GM18873 (cell line): ENCODE results near the gene IGSF9B.

Experiments used
- ATAC-seq: cut with Tn5 transposase; IDR thresholded peaks from one replicate; pipeline ENCODE4 v1.9.1; 2021; ENCODE audit warnings: mild to moderate bottlenecking, moderate library complexity, moderate number of reproducible peaks; ENCODE audit not compliant: unreplicated experiment, low FRiP score

Gene IGSF9B

GRCh38 chr11:133886029-133886428, 70.7 kb downstream of the IGSF9B start:
- no peak for ATAC-seq

GRCh38 chr11:133872160-133872559, 84.6 kb downstream of the IGSF9B start:
- ATAC-seq: no peak

GRCh38 chr11:133867456-133867855, 89.3 kb downstream of the IGSF9B start:
- ATAC-seq: no peak

GRCh38 chr11:133865466-133865865, 91.3 kb downstream of the IGSF9B start:
- no peak for ATAC-seq

DNA sequence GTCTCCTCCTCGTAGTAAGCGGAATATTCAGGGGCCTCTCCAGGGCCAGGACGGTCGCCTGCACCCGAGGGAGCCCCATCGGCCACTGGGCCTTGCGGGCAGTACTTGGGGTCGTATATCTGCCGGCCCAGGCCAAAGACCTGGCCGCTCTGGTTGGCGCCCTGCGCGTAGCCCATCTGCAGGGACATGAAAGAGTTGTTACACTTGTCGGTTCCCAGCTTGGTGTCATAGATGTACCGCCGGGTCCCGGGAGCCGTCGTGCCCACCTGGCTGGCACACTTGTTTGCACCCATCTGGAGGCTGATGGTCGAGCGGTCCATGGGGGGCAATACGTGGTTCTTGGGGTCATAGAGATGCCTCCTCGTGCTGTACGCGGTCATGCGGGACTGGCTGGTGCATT, 92.0 kb downstream of the IGSF9B start:
- ATAC-seq: no peak

DNA sequence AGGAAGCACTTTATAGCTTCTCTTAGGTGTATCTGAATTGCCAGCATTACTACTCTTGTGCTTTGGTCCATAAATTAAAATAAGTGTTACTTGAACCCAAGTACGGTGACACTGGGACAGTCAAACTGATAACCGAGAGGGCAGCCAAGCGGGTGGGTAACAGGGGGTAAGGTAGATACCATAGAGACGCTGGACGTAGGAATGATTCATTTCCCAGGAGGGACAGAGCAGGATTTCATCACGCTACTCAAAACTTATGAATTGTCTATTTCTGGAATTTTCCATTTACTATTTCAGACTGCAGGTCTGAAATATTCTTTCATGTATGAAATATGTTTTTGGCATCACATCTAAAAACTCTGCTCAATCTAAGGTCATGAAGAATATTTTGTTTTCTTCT, 96.6 kb downstream of the IGSF9B start:
- ATAC-seq: no peak
